Loucy (cell line): ENCODE data around the gene FAM186B.

ENCODE experiments used
- CTCF ChIP-seq: fragments of 200-600 bp; sonication (generic); conservative IDR thresholded peaks from 2 replicates; pipeline ENCODE4 v1.5.1; 2014; ENCODE audit warnings: mild to moderate bottlenecking, antibody characterized with exemption, low read length
- EZH2phosphoT487 ChIP-seq: fragments of 200-600 bp; IDR thresholded peaks from 2 replicates; pipeline ENCODE4 v1.6.1; 2018; ENCODE audit warnings: antibody characterized with exemption, mild to moderate bottlenecking, moderate library complexity, borderline replicate concordance

GRCh38 chr12:49582201-49582600, 23.2 kb downstream of the FAM186B start:
- TF ChIP-seq EZH2phosphoT487: no peak
- TF ChIP-seq CTCF: no peak
